GM19452 (cell line): ENCODE results near the gene IFNL3.

ENCODE experiments used
- ATAC-seq: cut with Tn5 transposase; IDR thresholded peaks from one replicate; pipeline ENCODE4 v1.9.1; 2021; ENCODE audit not compliant: unreplicated experiment

Gene IFNL3

GRCh38 chr19:39194832-39195542, 49.8 kb downstream of the IFNL3 start:
- no peak for ATAC-seq

GRCh38 chr19:39193803-39194202, 51.0 kb downstream of the IFNL3 start:
- no peak for ATAC-seq
